GM19351 (cell line): Measurements from ENCODE around the gene SSRP1.

Source experiments
- ATAC-seq: cut with Tn5 transposase; IDR thresholded peaks from one replicate; pipeline ENCODE4 v1.9.1; 2021; ENCODE audit warnings: mild to moderate bottlenecking, moderate library complexity; ENCODE audit not compliant: unreplicated experiment

SSRP1 gene

GRCh38 chr11:57276169-57276970 lies 59.3 kb downstream of the SSRP1 start:
- no peak for ATAC-seq
